MM.1S (cell line): ENCODE results near the gene KRT32.

Experiments
- EZH2 ChIP-seq: fragments of 300-600 bp; sonication (generic); optimal IDR thresholded peaks from 2 replicates; pipeline ENCODE3; 2017; ENCODE audit warnings: low read depth, mild to moderate bottlenecking, antibody characterized with exemption, low read length, mixed read lengths
- EZH2phosphoT487 ChIP-seq: fragments of 300-600 bp; sonication (generic); IDR thresholded peaks from 2 replicates; pipeline ENCODE4 v1.6.1; 2018; ENCODE audit warnings: antibody characterized with exemption, low read length
- TF ChIP-seq, protein P1 (sequence below): fragments of 300-600 bp; sonication (generic); IDR thresholded peaks from 2 replicates; pipeline ENCODE4 v1.5.1; 2016; ENCODE audit warnings: antibody characterized with exemption, low read length, mixed read lengths

- TF ChIP-seq, protein P1, sequence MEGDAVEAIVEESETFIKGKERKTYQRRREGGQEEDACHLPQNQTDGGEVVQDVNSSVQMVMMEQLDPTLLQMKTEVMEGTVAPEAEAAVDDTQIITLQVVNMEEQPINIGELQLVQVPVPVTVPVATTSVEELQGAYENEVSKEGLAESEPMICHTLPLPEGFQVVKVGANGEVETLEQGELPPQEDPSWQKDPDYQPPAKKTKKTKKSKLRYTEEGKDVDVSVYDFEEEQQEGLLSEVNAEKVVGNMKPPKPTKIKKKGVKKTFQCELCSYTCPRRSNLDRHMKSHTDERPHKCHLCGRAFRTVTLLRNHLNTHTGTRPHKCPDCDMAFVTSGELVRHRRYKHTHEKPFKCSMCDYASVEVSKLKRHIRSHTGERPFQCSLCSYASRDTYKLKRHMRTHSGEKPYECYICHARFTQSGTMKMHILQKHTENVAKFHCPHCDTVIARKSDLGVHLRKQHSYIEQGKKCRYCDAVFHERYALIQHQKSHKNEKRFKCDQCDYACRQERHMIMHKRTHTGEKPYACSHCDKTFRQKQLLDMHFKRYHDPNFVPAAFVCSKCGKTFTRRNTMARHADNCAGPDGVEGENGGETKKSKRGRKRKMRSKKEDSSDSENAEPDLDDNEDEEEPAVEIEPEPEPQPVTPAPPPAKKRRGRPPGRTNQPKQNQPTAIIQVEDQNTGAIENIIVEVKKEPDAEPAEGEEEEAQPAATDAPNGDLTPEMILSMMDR, result no peak
- no peak for TF ChIP-seq EZH2
- no peak for TF ChIP-seq EZH2phosphoT487
Measured at GRCh38 chr17:41464173-41464572, 3.0 kb downstream of the KRT32 start.
